IMR-90 (cell line): ENCODE data around the gene EDN3. TPM values are rescaled to one million over a fixed set of nuclear protein-coding genes. Genes with fewer than 3 reads are reported as not detected.

Experiments used
- ATAC-seq: fragments of 200-7000 bp; cut with Tn5 transposase; 2 replicates; pipeline ENCODE4 v1.9.1; 2020; ENCODE audit warnings: low read depth, mild to moderate bottlenecking, moderate library complexity
- BruUV-seq: library from RNA; stranded (reverse); fragments of 400-500 nt; replicated peaks from 2 replicates; lab custom pipeline; 2021; lab: Mats Ljungman, UMichigan
- CTCF ChIA-PET: fragments of 300-600 bp; formaldehyde crosslinking; extraction: SDS; loops from one replicate; lab custom pipeline; 2021; ENCODE audit warnings: antibody characterized with exemption; lab: Yijun Ruan, JAX
- POLR2A ChIA-PET: fragments of 300-600 bp; sonication (Branson Sonifier 250); formaldehyde crosslinking; loops from one replicate; lab custom pipeline; 2022; ENCODE audit warnings: antibody characterized with exemption; ENCODE audit not compliant: unreplicated experiment; lab: Charles Lee
- DNase-seq: peaks from one replicate; pipeline ENCODE4 v3.0.0; 2013
- H2AFZ ChIP-seq: replicated peaks from 2 replicates; pipeline ENCODE3; 2013; ENCODE audit warnings: low read length, mild to moderate bottlenecking; ENCODE audit not compliant: poor library complexity
- H2AK5ac ChIP-seq: 2 replicates; pipeline ENCODE4 v1.6.1; 2013; ENCODE audit warnings: low read depth, low read length, inconsistent platforms
- H2AK9ac ChIP-seq: replicated peaks from 2 replicates; pipeline ENCODE3; 2013; ENCODE audit warnings: mild to moderate bottlenecking, low read depth, low read length, moderate library complexity; ENCODE audit not compliant: poor library complexity
- H2BK120ac ChIP-seq: 2 replicates; pipeline ENCODE4 v1.6.1; 2013; ENCODE audit warnings: low read depth, low read length, inconsistent platforms
- H2BK15ac ChIP-seq: 3 replicates; pipeline ENCODE4 v1.6.1; 2013; ENCODE audit warnings: low read depth, low read length, inconsistent platforms
- H2BK20ac ChIP-seq: 2 replicates; pipeline ENCODE4 v1.6.1; 2013; ENCODE audit warnings: low read depth, mild to moderate bottlenecking, inconsistent platforms, low read length, moderate library complexity
- H2BK5ac ChIP-seq: 2 replicates; pipeline ENCODE4 v1.6.1; 2013; ENCODE audit warnings: mild to moderate bottlenecking, low read depth, low read length, inconsistent platforms; ENCODE audit not compliant: poor library complexity, severe bottlenecking
- H3K14ac ChIP-seq: replicated peaks from 2 replicates; pipeline ENCODE4 v1.6.1; 2013; ENCODE audit warnings: low read depth, low read length, inconsistent platforms
- H3K18ac ChIP-seq: 2 replicates; pipeline ENCODE4 v1.6.1; 2013; ENCODE audit warnings: low read depth, low read length, control low read depth
- H3K23ac ChIP-seq: 2 replicates; pipeline ENCODE4 v1.6.1; 2013; ENCODE audit warnings: low read depth, low read length, inconsistent platforms
- H3K27ac ChIP-seq: 2 replicates; pipeline ENCODE4 v1.5.1; 2013; ENCODE audit warnings: mild to moderate bottlenecking, control low read depth, low read length; ENCODE audit not compliant: insufficient read depth
- H3K27me3 ChIP-seq: 2 replicates; pipeline ENCODE4 v1.6.1; 2013; ENCODE audit warnings: low read length; ENCODE audit not compliant: control insufficient read depth, insufficient read depth
- H3K36me3 ChIP-seq: 2 replicates; pipeline ENCODE4 v1.6.1; 2013; ENCODE audit warnings: low read length, mixed read lengths; ENCODE audit not compliant: control insufficient read depth, insufficient read depth
- H3K4ac ChIP-seq: 2 replicates; pipeline ENCODE4 v1.6.1; 2013; ENCODE audit warnings: low read depth, low read length, inconsistent platforms
- H3K4me1 ChIP-seq: 2 replicates; pipeline ENCODE4 v1.6.1; 2013; ENCODE audit warnings: low read length, mixed read lengths; ENCODE audit not compliant: control insufficient read depth, insufficient read depth
- H3K4me2 ChIP-seq: 2 replicates; pipeline ENCODE4 v1.6.1; 2013; ENCODE audit warnings: low read depth, mild to moderate bottlenecking, control low read depth, low read length, moderate library complexity
- H3K4me3 ChIP-seq: 2 replicates; pipeline ENCODE4 v1.5.1; 2013; ENCODE audit warnings: low read depth, mild to moderate bottlenecking, control low read depth, low read length, moderate library complexity; ENCODE audit not compliant: insufficient read depth
- H3K56ac ChIP-seq: 2 replicates; pipeline ENCODE4 v1.6.1; 2013; ENCODE audit warnings: low read length, inconsistent platforms; ENCODE audit not compliant: insufficient read depth; ENCODE audit errors: extremely low read depth
- H3K79me1 ChIP-seq, 2 experiments: 2 replicates each; pipeline ENCODE4 v1.6.1; 2013; ENCODE audit warnings: low read length in 2 of 2, inconsistent platforms in 1 of 2, low read depth in 1 of 2
- H3K9ac ChIP-seq: 2 replicates; pipeline ENCODE4 v1.6.1; 2013; ENCODE audit warnings: low read depth, low read length, control low read depth
- H3K9me1 ChIP-seq: 2 replicates; pipeline ENCODE4 v1.6.1; 2013; ENCODE audit warnings: low read length, inconsistent platforms; ENCODE audit not compliant: insufficient read depth
- H3K9me3 ChIP-seq: 2 replicates; pipeline ENCODE4 v1.6.1; 2013; ENCODE audit warnings: low read length; ENCODE audit not compliant: control insufficient read depth, insufficient read depth
- H4K20me1 ChIP-seq: 2 replicates; pipeline ENCODE4 v1.6.1; 2013; ENCODE audit warnings: low read length, inconsistent platforms; ENCODE audit not compliant: insufficient read depth
- H4K5ac ChIP-seq: 2 replicates; pipeline ENCODE4 v1.6.1; 2013; ENCODE audit warnings: mild to moderate bottlenecking, low read depth, low read length, control low read depth
- H4K8ac ChIP-seq, 2 experiments: 2 replicates each; pipeline ENCODE4 v1.6.1; 2013; ENCODE audit warnings: low read depth in 2 of 2, low read length in 2 of 2, control low read depth in 1 of 2, inconsistent platforms in 1 of 2
- H4K91ac ChIP-seq: 2 replicates; pipeline ENCODE4 v1.6.1; 2013; ENCODE audit warnings: low read depth, low read length, inconsistent platforms; ENCODE audit not compliant: insufficient read depth
- MAZ ChIP-seq: IDR thresholded peaks from 2 replicates; pipeline ENCODE4 v1.6.1; 2012; ENCODE audit warnings: low read depth, mild to moderate bottlenecking, low read length, improper control_type of control experiment, moderate library complexity, borderline replicate concordance
- NFE2L2 ChIP-seq: fragments of 150-350 bp; IDR thresholded peaks from 2 replicates; pipeline ENCODE4 v1.6.1; 2016; ENCODE audit warnings: low read depth, mild to moderate bottlenecking, low read length
- POLR2A ChIP-seq: IDR thresholded peaks from 2 replicates; pipeline ENCODE4 v1.6.1; 2012; ENCODE audit warnings: mild to moderate bottlenecking, low read depth, low read length
- SMC3 ChIP-seq: fragments of 150-350 bp; IDR thresholded peaks from 2 replicates; pipeline ENCODE4 v1.6.1; 2016; ENCODE audit warnings: low read depth, mild to moderate bottlenecking, antibody characterized with exemption, low read length, moderate library complexity
- WGBS, 2 experiments: methylation state at CpG; one replicate each; pipeline versions ENCODE4 v1.1.5 to v1.1.7; 2013; ENCODE audit warnings: missing lambda C conversion rate in 2 of 2; ENCODE audit not compliant: insufficient read length in 1 of 2; ENCODE audit errors: extremely low coverage in 2 of 2; 5-methylcytosine and 5-hydroxymethylcytosine counted together
- dilution Hi-C: fragments of 300-500 bp; cut with HindIII; formaldehyde crosslinking; loops from one replicate; pipeline ENCODE4 v1.14.3; 2018; ENCODE audit warnings: low sequenced_read_pairs; ENCODE audit not compliant: unreplicated experiment
- in situ Hi-C: fragments of 300-500 bp; cut with MboI; formaldehyde crosslinking; loops from 3 replicates; pipeline ENCODE4 v1.14.3; 2019; ENCODE audit warnings: low sequenced_read_pairs, inconsistent platforms, mixed read lengths
- intact Hi-C: fragments of 100-400 bp; cut with micrococcal nuclease; formaldehyde crosslinking; loops from 2 replicates; pipeline ENCODE4 v1.10.0; 2022
- polyA plus RNA-seq, 3 experiments: library from polyadenylated mRNA; depleted of rRNA; stranded (reverse); fragments of >200 nt; gene quantifications; 2 replicates each; pipeline ENCODE4 v1.2.3, GENCODE V29; 2012; ENCODE audit warnings: low replicate concordance in 1 of 3
- total RNA-seq: library from RNA; depleted of rRNA; stranded (reverse); fragments of >200 nt; gene quantifications from 2 replicates; pipeline ENCODE4 v1.2.3, GENCODE V29; 2012

EDN3 gene
- total and polyA plus RNA-seq, 2 of the 4 experiments (the other 2 are of a cell fraction), result not detected

DNA sequence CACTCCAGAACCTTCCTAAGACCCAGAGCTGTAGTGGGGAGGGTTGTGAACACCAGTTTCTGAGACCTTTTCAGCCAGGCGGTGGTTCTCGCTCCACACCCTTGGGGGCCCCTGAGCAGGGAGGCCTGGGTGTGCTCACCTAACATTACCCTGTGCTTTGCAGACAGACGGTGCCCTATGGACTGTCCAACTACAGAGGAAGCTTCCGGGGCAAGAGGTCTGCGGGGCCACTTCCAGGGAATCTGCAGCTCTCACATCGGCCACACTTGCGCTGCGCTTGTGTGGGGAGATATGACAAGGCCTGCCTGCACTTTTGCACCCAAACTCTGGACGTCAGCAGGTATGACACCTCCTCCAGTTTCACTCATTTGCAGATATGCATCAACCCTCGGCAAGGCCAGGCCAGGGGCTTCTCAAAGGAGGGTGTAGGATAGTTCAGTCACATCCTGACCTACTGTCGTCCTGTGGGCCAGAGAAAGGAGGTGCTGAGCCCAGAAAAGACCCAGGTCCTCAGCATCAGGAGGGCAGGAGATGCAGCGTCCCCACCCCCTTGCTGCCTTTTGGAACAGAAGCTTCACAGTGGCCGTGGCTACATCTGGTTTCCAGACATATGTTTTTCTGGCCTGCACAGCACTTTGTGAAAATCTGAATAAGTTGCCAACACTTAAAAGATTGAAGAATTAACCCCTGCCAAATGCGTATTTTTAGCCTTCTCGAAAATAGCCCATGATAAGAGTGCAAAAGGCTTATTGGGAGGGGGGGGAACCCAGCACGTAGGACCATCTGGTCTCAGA is 20.6 kb downstream of the EDN3 start:
- ChIA-PET POLR2A (no interaction called here), CTCF (no interaction called here)
- TF ChIP-seq MAZ (no peak), NFE2L2 (no peak), SMC3 (no peak), POLR2A (no peak)
- H3K23ac ChIP-seq, result no peak overlapping the region
- H3K9me3 ChIP-seq, result no peaks in the 10 kb centered on the region; the same call in 1 of the 2 replicates
- H2BK5ac ChIP-seq, result no peak overlapping the region
- H3K56ac ChIP-seq, result no peak overlapping the region
- intact Hi-C loops, result no loop called here
- no peak overlapping the region for H3K4me2 ChIP-seq
- H3K4ac ChIP-seq, result no peak overlapping the region
- H2BK20ac ChIP-seq, result no peak overlapping the region
- no peak overlapping the region for H2BK120ac ChIP-seq
- no peak overlapping the region for H3K4me3 ChIP-seq
- H3K79me1 ChIP-seq, result no peaks in the 10 kb centered on the region
- H3K9ac ChIP-seq, result no peak overlapping the region
- H3K18ac ChIP-seq, result no peak overlapping the region
- H2BK15ac ChIP-seq, result no peak overlapping the region
- no peak overlapping the region for H4K8ac ChIP-seq
- H3K27me3 ChIP-seq, result no peaks in the 10 kb centered on the region
- no peak overlapping the region for H4K5ac ChIP-seq
- H3K36me3 ChIP-seq, result no peaks in the 10 kb centered on the region
- H4K20me1 ChIP-seq, result no peaks in the 10 kb centered on the region
- WGBS, 2 experiments, result 27% methylated on average over 4 of the region's 16 CpGs; no CpG with 5 or more reads in 1 of the 2 experiments
- no peaks in the 10 kb centered on the region for H3K4me1 ChIP-seq
- H3K27ac ChIP-seq, result no peak overlapping the region
- H2AK5ac ChIP-seq, result no peak overlapping the region
- DNase-seq (no peak), ATAC-seq (no peak)
- dilution Hi-C loops, result no loop called here
- H3K14ac ChIP-seq, result no peak overlapping the region
- H2AFZ ChIP-seq, result no peak overlapping the region
- in situ Hi-C loops, result no loop called here
- H2AK9ac ChIP-seq, result no peak overlapping the region
- no TSS peak for BruUV-seq
- no peaks in the 10 kb centered on the region for H3K9me1 ChIP-seq
- H4K91ac ChIP-seq, result no peak overlapping the region
